ENCODE measurements around the gene TNFRSF14.

GRCh38 chr1:2553871-2554620 is 2.1 kb upstream of the TNFRSF14 start:
- TF ChIP-seq EZH2 (IDR thresholded peaks at IDR 0.05; ENCODE audit: insufficient read depth, poor library complexity, severe bottlenecking) (no peak), EZH2phosphoT487 (IDR thresholded peaks at IDR 0.05; ENCODE audit: insufficient read depth, low read depth) (no peak)
